ENCODE results near the gene UBE2J1. TPM values are rescaled to one million over a fixed set of nuclear protein-coding genes. Genes with fewer than 3 reads are reported as not detected.
A peak's percentile ranks its signal among the peaks of the same experiment; 100 is the strongest.

UBE2J1 gene
- total and polyA plus RNA-seq, 8 donors: 15.0 to 33.7 (median 29.3) TPM

GRCh38 chr6:89368107-89368506 is 15.6 kb upstream of the UBE2J1 start:
- DNase-seq (peak in 5 of 6 donors; percentile 40 to 72 (median 62)), FAIRE-seq (no peak), ATAC-seq (peak; percentile 68 to 86 (median 82))
- TF ChIP-seq CTCF (IDR thresholded peaks at IDR 0.05): peak; percentile 66 to 77 (median 70)
- no peak overlapping the region for H3K4me3 ChIP-seq
- H3K9me3 ChIP-seq: no peaks in the 10 kb centered on the region
- H3K4me1 ChIP-seq: peaks cover 0 to 4% (median 0%) of the 10 kb centered on the region in 3 donors
- H3K27ac ChIP-seq: no peak overlapping the region
- H3K27me3 ChIP-seq: no peaks in the 10 kb centered on the region
- WGBS, 2 donors: 21 to 33% methylated on average over 6 of the region's 6 CpGs
- intact Hi-C loops (cut with DNase I): no loop called here
- H3K36me3 ChIP-seq: no peaks in the 10 kb centered on the region

GRCh38 chr6:89364586-89364985 is 12.1 kb upstream of the UBE2J1 start:
- no peaks in the 10 kb centered on the region for H3K9me3 ChIP-seq
- H3K27me3 ChIP-seq: no peaks in the 10 kb centered on the region
- DNase-seq (no peak), ATAC-seq (no peak), FAIRE-seq (no peak)
- H3K36me3 ChIP-seq: no peaks in the 10 kb centered on the region
- H3K4me1 ChIP-seq: peaks cover 0 to 4% (median 0%) of the 10 kb centered on the region in 3 donors
- H3K4me3 ChIP-seq: no peak overlapping the region
- intact Hi-C loops (cut with DNase I): no loop called here
- no peak overlapping the region for H3K27ac ChIP-seq
- TF ChIP-seq CTCF (IDR thresholded peaks at IDR 0.05): no peak

GRCh38 chr6:89361171-89361570 is 8.6 kb upstream of the UBE2J1 start:
- intact Hi-C loops (cut with DNase I): no loop called here

GRCh38 chr6:89360415-89360999 is 8.0 kb upstream of the UBE2J1 start:
- Histone ChIP-seq H3K9me3 (no peaks in the 10 kb centered on the region), H3K27ac (no peak overlapping the region), H3K4me3 (no peak overlapping the region), H3K27me3 (no peaks in the 10 kb centered on the region), H3K36me3 (no peaks in the 10 kb centered on the region), H3K4me1 (no peaks in the 10 kb centered on the region)
- FAIRE-seq (no peak), DNase-seq (no peak), ATAC-seq (peak in 1 of 4 donors; percentile 21)
- no peak for TF ChIP-seq CTCF (IDR thresholded peaks at IDR 0.05)
- 93 to 95% methylated on average over 2 of the region's 2 CpGs for WGBS, 2 donors
- intact Hi-C loops (cut with DNase I): no loop called here

More at GRCh38 chr6:89361171-89361570, 8.6 kb upstream of the UBE2J1 start:
- no peak for TF ChIP-seq CTCF (IDR thresholded peaks at IDR 0.05)
- WGBS, 2 donors: 83 to 92% methylated on average over 2 of the region's 2 CpGs
- FAIRE-seq: no peak
- Histone ChIP-seq H3K9me3 (no peaks in the 10 kb centered on the region), H3K4me3 (no peak overlapping the region), H3K27ac (no peak overlapping the region), H3K36me3 (no peaks in the 10 kb centered on the region), H3K27me3 (no peaks in the 10 kb centered on the region), H3K4me1 (no peaks in the 10 kb centered on the region)
- no peak for DNase-seq
- ATAC-seq: no peak

- FAIRE-seq (no peak), ATAC-seq (no peak), DNase-seq (no peak)
- Histone ChIP-seq H3K27me3 (no peaks in the 10 kb centered on the region), H3K36me3 (no peaks in the 10 kb centered on the region), H3K27ac (no peak overlapping the region), H3K4me1 (no peaks in the 10 kb centered on the region), H3K4me3 (no peak overlapping the region), H3K9me3 (no peaks in the 10 kb centered on the region)
- WGBS, 2 donors: 27 to 30% methylated on average over 1 of the region's 1 CpG
- intact Hi-C loops (cut with DNase I): no loop called here
- TF ChIP-seq CTCF (IDR thresholded peaks at IDR 0.05): no peak
Measured at GRCh38 chr6:89359561-89359960, 7.0 kb upstream of the UBE2J1 start.

All from pancreas (tissue), 10 donors.